Activated CD8-positive, alpha-beta memory T cell treated with anti-CD3 and anti-CD28 coated beads for 48 hours (primary cell): ENCODE measurements around the gene PDZK1IP1.
"Not testable (repeated sequence)": the region's sequence is repeated elsewhere in the genome, so short reads cannot be mapped to it uniquely, and the experiment has no call there.

Experiments used
- DNase-seq, 3 experiments: peaks; one replicate each; pipeline ENCODE4 v3.0.0-alpha.2; 2020; ENCODE audit warnings: low read depth in 2 of 3, low spot score in 2 of 3

The PDZK1IP1 gene

GRCh38 chr1:47181955-47182675, 7.7 kb downstream of the PDZK1IP1 start:
- DNase-seq, result no peak

DNA sequence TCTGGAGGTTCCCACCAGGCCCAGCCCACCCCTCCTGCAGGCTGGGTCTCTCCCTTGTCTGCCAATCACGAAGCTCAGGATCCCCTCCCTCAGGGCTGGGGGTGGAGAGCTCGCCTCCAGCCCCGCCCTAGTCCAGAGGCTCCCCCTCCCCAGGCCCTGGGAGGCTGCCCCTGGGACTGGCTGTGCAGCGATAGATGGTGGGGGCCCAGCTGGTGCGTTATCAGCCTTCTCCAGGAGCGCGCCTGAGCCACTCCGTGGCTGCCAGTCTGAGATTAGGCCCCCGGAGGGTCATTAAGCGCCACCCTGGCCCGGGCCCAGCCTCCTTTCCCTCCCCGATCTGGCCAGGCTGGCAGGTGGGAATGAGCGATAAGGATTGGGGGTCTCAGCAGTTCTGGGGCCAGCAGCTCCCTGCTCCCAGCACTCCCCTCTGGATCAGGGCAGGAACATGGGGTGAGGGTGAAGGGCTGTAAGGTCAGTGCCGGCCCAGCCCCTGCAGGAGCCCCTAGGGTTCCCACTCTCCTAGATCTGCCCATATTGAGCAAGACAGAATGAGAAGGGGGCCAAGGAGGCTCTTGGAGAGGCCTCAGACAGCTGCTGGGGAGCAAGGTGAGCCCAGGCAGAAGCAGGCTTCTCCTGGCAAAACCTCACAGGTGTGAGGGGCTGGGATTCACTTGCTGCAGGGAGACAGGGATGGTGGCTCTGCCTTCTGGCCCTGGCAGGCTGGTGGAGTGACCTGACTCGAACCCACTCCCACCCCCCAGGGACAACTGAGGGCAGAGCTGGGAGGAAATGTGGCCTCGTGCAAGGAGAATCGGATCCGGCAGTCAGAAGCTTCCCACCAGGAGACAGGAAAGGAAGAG, 8.5 kb downstream of the PDZK1IP1 start:
- DNase-seq, result no peak

GRCh38 chr1:47180603-47181094, 9.2 kb downstream of the PDZK1IP1 start:
- DNase-seq, result no peak

DNA sequence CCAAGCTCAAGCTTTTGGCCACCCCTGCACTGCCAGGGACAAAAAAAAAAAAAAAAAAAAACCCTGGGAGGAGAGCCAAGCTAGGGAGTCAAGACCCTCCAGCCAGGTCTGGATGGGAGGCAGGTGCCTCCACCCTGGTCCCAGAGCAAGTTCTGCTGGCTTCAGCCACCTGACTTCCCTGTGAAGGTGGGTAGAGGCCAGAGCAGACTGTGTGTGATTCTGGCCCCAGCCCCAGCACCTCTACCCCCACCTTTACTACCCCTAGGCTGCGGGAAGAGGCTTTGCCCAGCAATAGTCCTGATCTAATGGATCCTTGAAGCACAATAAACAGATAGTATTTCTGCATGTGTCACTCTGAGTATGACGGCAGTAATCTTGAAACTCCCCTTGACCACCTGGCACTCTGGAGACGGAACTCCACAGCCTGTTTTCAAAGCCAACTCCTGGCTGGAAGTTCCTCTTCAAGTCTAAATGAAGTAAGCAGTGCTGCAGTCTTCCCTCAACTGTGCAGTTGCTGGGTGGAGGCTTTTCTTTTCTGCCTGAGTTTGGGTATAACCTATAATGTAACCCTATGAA, 9.8 kb downstream of the PDZK1IP1 start:
- DNase-seq, result no peak

- peak; percentile 52 to 65 (median 52) for DNase-seq
Measured at GRCh38 chr1:47179017-47179987, 10.5 kb downstream of the PDZK1IP1 start.

DNA sequence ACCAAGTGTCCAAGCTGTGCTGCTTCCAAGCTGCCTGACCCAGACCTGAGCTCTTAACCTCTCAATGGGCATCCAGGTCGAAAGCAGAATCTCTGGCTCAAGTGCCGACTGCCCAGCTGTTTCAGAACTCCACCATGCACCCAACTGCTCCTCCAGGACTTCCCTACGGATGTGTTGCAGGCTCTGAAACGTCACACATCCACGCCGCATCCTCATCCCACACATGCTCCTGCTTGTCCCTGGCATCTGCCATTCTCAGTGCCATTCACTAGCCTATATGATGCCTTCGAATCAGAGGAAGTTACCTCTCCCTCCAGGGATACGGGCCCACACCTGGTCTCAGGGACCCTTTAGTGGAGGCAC, 11.2 kb downstream of the PDZK1IP1 start:
- DNase-seq, result no peak

GRCh38 chr1:47178020-47178419, 11.8 kb downstream of the PDZK1IP1 start:
- DNase-seq, result no peak

GRCh38 chr1:47175227-47175934, 14.5 kb downstream of the PDZK1IP1 start:
- DNase-seq, result no peak

DNA sequence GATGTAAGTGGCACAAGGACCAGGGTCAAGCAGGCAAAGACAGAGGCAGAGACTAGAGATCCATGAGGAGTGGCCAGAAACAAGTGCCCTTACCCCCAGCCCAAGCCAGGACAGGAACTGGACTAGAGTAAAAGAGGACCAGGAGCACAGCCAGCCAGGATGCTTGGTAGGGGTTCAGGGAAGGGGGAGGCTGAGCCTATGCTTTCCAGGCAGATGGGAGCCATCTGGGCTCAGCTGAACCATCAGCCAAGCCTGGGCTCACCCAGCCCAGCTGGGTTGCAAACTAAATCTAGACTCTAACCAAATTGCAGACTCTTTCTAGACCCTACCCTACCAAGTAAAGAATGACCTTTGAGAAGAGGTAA, 15.2 kb downstream of the PDZK1IP1 start:
- DNase-seq, result no peak

- no peak for DNase-seq
Measured at GRCh38 chr1:47172782-47173181, 17.1 kb downstream of the PDZK1IP1 start.

GRCh38 chr1:47164552-47164951, 25.3 kb downstream of the PDZK1IP1 start:
- DNase-seq, result no peak

DNA sequence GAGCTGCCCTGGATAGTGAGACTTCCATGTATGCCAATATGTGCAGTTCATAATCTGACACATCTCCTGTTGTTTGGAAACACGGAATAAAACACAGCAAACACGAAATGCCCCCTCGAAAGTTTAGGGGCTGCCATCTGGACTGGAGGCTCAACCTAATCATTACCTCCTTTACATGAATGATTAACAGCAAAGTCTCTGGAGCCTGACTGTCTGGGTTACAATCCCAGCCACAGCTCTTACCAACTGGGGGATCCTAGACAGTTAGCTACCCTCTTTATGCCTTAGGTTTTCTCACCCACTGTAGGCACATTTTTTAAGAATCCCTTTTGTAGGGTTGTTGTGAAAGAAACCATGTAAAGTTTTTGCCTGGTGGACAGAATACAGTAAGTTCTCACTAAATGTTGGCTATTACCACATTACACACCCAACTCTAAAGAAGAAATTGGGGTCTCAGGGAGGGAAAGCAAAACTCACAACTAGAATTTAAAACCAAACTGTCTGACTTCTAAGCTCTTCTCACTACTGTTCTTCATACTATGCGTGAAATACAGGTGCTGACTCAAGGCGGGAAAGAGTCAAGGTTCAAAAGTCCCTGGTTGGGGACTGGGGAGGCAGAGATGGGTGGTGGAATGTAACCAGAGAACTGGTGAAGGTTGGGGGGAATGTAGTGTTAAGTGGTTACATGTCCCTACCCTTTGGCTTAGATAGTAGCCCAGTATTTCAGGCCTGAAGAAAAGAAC, 28.4 kb downstream of the PDZK1IP1 start:
- no peak for DNase-seq

- no peak for DNase-seq
Measured at GRCh38 chr1:47160716-47161115, 29.1 kb downstream of the PDZK1IP1 start.

- not testable (repeated sequence) for DNase-seq
Measured at GRCh38 chr1:47157957-47158356, 31.9 kb downstream of the PDZK1IP1 start.

- not testable (repeated sequence) for DNase-seq
Measured at GRCh38 chr1:47156457-47156856, 33.4 kb downstream of the PDZK1IP1 start.

GRCh38 chr1:47149162-47149561, 40.7 kb downstream of the PDZK1IP1 start:
- not testable (repeated sequence) for DNase-seq

GRCh38 chr1:47147047-47147785, 42.6 kb downstream of the PDZK1IP1 start:
- no peak for DNase-seq

GRCh38 chr1:47146495-47146894, 43.3 kb downstream of the PDZK1IP1 start:
- DNase-seq, result not testable (repeated sequence)

- DNase-seq, result not testable (repeated sequence)
Measured at GRCh38 chr1:47143654-47144053, 46.2 kb downstream of the PDZK1IP1 start.
